Measurements from ENCODE around the gene SPZ1. TPM values are rescaled to one million over a fixed set of nuclear protein-coding genes. Genes with fewer than 3 reads are reported as not detected.

SPZ1 gene
- total and polyA plus RNA-seq, 2 donors (not counting 1 experiment from before 2014, with no cell fraction given), result not detected

GRCh38 chr5:80368661-80369480 lies 49.1 kb downstream of the SPZ1 start:
- Histone ChIP-seq H3K27ac (ENCODE audit: low read length in 2 of 2) (no peak overlapping the region), H3K36me3 (replicated peaks in 1 of 2; ENCODE audit: control extremely low read depth in 1 of 2, control insufficient read depth in 1 of 2, extremely low read depth in 1 of 2, insufficient read depth in 2 of 2, low read length in 1 of 2) (no peaks in the 10 kb centered on the region), H3K4me2 (replicated peaks; ENCODE audit: low read depth, low read length, poor library complexity, severe bottlenecking) (no peak overlapping the region), H3K27me3 (replicated peaks in 1 of 4; ENCODE audit: control extremely low read depth in 1 of 4, control insufficient read depth in 3 of 4, insufficient read depth in 4 of 4, low read length in 3 of 4) (peaks cover 0 to 5% (median 0%) of the 10 kb centered on the region in 4 experiments), H3K9ac (ENCODE audit: low read length) (no peak overlapping the region), H2AFZ (ENCODE audit: insufficient read depth, low read depth, low read length, poor library complexity, severe bottlenecking) (no peak overlapping the region), H4K20me1 (ENCODE audit: control insufficient read depth, insufficient read depth, low read length, poor library complexity, severe bottlenecking) (no peaks in the 10 kb centered on the region), H3K79me2 (ENCODE audit: control insufficient read depth, insufficient read depth, low read length) (no peaks in the 10 kb centered on the region), H3K9me3 (ENCODE audit: control extremely low read depth in 1 of 3, control insufficient read depth in 2 of 3, insufficient read depth in 1 of 3, low read length in 2 of 3) (peaks cover 0 to 8% (median 0%) of the 10 kb centered on the region in 3 donors), H3K4me1 (ENCODE audit: control insufficient read depth in 2 of 2, insufficient read depth in 2 of 2, low read length in 2 of 2) (no peaks in the 10 kb centered on the region), H3K4me3 (ENCODE audit: control extremely low read depth in 1 of 5, extremely low read depth in 1 of 5, insufficient read depth in 1 of 5, low read depth in 2 of 5, low read length in 4 of 5) (no peak overlapping the region)
- no peaks in the 10 kb centered on the region for H3K4me1 Mint-ChIP-seq
- no peak for TF ChIP-seq CTCF (IDR thresholded peaks at IDR 0.05)
- TF ChIP-seq EZH2 (IDR thresholded peaks at IDR 0.05; ENCODE audit: borderline replicate concordance, insufficient read depth, low read depth, low read length, poor library complexity, severe bottlenecking), result no peak
- DNase-seq (no peak), ATAC-seq (ENCODE audit: low read depth) (no peak)
- peaks cover 35% of the 10 kb centered on the region for H3K27me3 Mint-ChIP-seq
- WGBS (ENCODE audit: insufficient coverage), result no CpG with 5 or more reads among the region's 4 CpGs
- peaks cover 5% of the 10 kb centered on the region for H3K9me3 Mint-ChIP-seq (ENCODE audit: insufficient read depth)
- POLR2A ChIA-PET, result no interaction called here
- intact Hi-C loops (cut with micrococcal nuclease), result no loop called here
- CTCF ChIA-PET, result no interaction called here
- no peak overlapping the region for H3K4me3 Mint-ChIP-seq
- no peak overlapping the region for H3K27ac Mint-ChIP-seq

GRCh38 chr5:80369521-80369920 lies 49.7 kb downstream of the SPZ1 start:
- Mint-ChIP-seq H3K4me1 (no peaks in the 10 kb centered on the region), H3K27ac (no peak overlapping the region), H3K27me3 (peaks cover 37% of the 10 kb centered on the region), H3K9me3 (ENCODE audit: insufficient read depth) (peaks cover 5% of the 10 kb centered on the region), H3K4me3 (no peak overlapping the region)
- no peak overlapping the region for H3K4me2 ChIP-seq (replicated peaks; ENCODE audit: low read depth, low read length, poor library complexity, severe bottlenecking)
- H3K79me2 ChIP-seq (ENCODE audit: control insufficient read depth, insufficient read depth, low read length), result no peaks in the 10 kb centered on the region
- no peak overlapping the region for H3K27ac ChIP-seq (ENCODE audit: low read length in 2 of 2)
- H3K27me3 ChIP-seq (replicated peaks in 1 of 4; ENCODE audit: control extremely low read depth in 1 of 4, control insufficient read depth in 3 of 4, insufficient read depth in 4 of 4, low read length in 3 of 4), result peaks cover 0 to 5% (median 0%) of the 10 kb centered on the region in 4 experiments
- no peak for ATAC-seq (ENCODE audit: low read depth)
- no peak overlapping the region for H2AFZ ChIP-seq (ENCODE audit: insufficient read depth, low read depth, low read length, poor library complexity, severe bottlenecking)
- peaks cover 0 to 6% (median 0%) of the 10 kb centered on the region in 3 donors for H3K9me3 ChIP-seq (ENCODE audit: control extremely low read depth in 1 of 3, control insufficient read depth in 2 of 3, insufficient read depth in 1 of 3, low read length in 2 of 3)
- H3K4me1 ChIP-seq (ENCODE audit: control insufficient read depth in 2 of 2, insufficient read depth in 2 of 2, low read length in 2 of 2), result no peaks in the 10 kb centered on the region
- H3K4me3 ChIP-seq (ENCODE audit: control extremely low read depth in 1 of 5, extremely low read depth in 1 of 5, insufficient read depth in 1 of 5, low read depth in 2 of 5, low read length in 4 of 5), result no peak overlapping the region
- TF ChIP-seq CTCF (IDR thresholded peaks at IDR 0.05), result no peak
- TF ChIP-seq EZH2 (IDR thresholded peaks at IDR 0.05; ENCODE audit: borderline replicate concordance, insufficient read depth, low read depth, low read length, poor library complexity, severe bottlenecking), result no peak
- intact Hi-C loops (cut with micrococcal nuclease), result no loop called here
- ChIA-PET CTCF (no interaction called here), POLR2A (no interaction called here)
- H3K36me3 ChIP-seq (replicated peaks in 1 of 2; ENCODE audit: control extremely low read depth in 1 of 2, control insufficient read depth in 1 of 2, extremely low read depth in 1 of 2, insufficient read depth in 2 of 2, low read length in 1 of 2), result no peaks in the 10 kb centered on the region
- no peaks in the 10 kb centered on the region for H4K20me1 ChIP-seq (ENCODE audit: control insufficient read depth, insufficient read depth, low read length, poor library complexity, severe bottlenecking)
- no peak for DNase-seq
- no peak overlapping the region for H3K9ac ChIP-seq (ENCODE audit: low read length)
- WGBS (ENCODE audit: insufficient coverage), result 95% methylated on average over 5 of the region's 8 CpGs

Data from B cell (primary cell).